Measurements from ENCODE around the gene BPIFA1.

The BPIFA1 gene

DNA sequence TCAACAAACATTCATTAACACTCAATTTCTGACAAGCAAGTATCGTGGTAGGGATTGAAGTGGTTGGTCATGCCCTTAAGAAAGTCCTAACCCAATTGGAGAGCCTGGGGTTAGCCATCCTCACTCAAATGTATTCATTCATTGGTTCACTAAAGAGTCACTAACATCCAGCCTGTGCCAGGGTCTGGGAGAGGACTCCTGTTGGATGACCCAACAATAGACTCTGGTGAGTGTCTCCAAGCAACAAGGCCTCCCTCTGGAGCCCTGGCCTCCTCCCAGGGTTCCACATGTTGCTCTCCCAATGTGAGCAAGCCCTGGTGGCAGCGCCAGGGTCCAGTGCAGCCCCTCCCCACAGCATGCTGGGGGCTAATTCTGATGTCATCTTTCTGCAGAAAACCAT, 18.7 kb upstream of the BPIFA1 start, which contains the start of gene BPIFA3:
Gene BPIFA3, plus strand, starts transcription at position 301 of the 400 bp plus-strand sequence. CDS start 185 bp downstream, outside the sequence.
- Histone ChIP-seq H3K27ac (ENCODE audit: low read length) (no peak within 1 kb of the TSS), H3K27me3 (ENCODE audit: insufficient read depth, low read length) (no peaks in the 10 kb centered on the region; the same call in 1 of the 2 replicates), H3K4me1 (ENCODE audit: insufficient read depth, low read length) (no peaks in the 10 kb centered on the region), H3K36me3 (ENCODE audit: insufficient read depth, low read depth, low read length) (no peaks in the 10 kb centered on the region), H3K4me3 (ENCODE audit: low read length) (no peak within 1 kb of the TSS), H3K9ac (ENCODE audit: low read depth, low read length) (no peak within 1 kb of the TSS), H3K9me3 (ENCODE audit: insufficient read depth, low read depth, low read length) (no peaks in the 10 kb centered on the region)

DNA sequence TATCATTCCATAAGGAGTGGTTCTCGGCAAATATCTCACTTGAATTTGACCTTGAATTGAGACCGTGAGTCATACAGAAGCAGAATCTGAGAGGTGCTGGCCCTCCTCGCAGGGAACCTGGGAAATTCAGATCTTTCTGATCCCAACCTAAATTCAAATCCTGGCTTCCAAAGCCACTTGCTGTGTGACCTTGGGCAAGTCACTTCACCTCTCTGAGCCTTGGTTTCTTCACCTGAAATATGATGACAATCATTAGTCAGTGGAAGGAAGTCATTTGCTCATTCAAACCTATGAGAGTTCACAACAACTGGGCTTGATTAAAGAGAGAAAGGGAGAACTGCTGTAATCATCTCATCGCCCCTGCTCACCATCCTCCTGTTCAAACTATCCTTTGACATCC, 11.4 kb upstream of the BPIFA1 start:
- H3K9me3 ChIP-seq (ENCODE audit: insufficient read depth, low read depth, low read length), result no peaks in the 10 kb centered on the region
- H3K27me3 ChIP-seq (ENCODE audit: insufficient read depth, low read length), result peaks cover 15% of the 10 kb centered on the region; the same call in 1 of the 2 replicates
- no peaks in the 10 kb centered on the region for H3K4me1 ChIP-seq (ENCODE audit: insufficient read depth, low read length)
- no peak overlapping the region for H3K27ac ChIP-seq (ENCODE audit: low read length)
- no peaks in the 10 kb centered on the region for H3K36me3 ChIP-seq (ENCODE audit: insufficient read depth, low read depth, low read length)
- no peak overlapping the region for H3K4me3 ChIP-seq (ENCODE audit: low read length)
- H3K9ac ChIP-seq (ENCODE audit: low read depth, low read length), result no peak overlapping the region

DNA sequence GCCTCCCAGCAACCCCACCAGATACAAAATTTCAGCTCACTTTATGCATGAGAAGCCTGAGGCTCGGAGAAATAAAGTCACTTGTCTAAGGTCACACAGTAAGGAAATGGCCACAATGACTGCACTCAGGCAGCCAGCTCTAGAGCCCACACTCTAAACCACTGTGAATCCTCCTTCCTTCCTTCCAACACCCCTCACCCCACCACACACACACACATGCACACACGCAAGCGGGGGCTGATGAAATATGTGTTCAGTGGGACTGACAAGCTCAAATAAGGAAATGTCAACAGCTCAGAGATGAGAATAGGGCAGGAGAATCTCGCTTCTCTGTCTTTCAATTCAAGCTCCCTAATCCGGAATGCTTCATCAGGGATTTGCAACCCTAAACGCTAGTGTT, 6.0 kb upstream of the BPIFA1 start:
- H3K4me3 ChIP-seq (ENCODE audit: low read length), result no peak overlapping the region
- H3K27me3 ChIP-seq (ENCODE audit: insufficient read depth, low read length), result peaks cover 15% of the 10 kb centered on the region; the same call in 1 of the 2 replicates
- H3K4me1 ChIP-seq (ENCODE audit: insufficient read depth, low read length), result no peaks in the 10 kb centered on the region
- H3K27ac ChIP-seq (ENCODE audit: low read length), result no peak overlapping the region
- H3K9ac ChIP-seq (ENCODE audit: low read depth, low read length), result no peak overlapping the region
- H3K36me3 ChIP-seq (ENCODE audit: insufficient read depth, low read depth, low read length), result no peaks in the 10 kb centered on the region
- no peaks in the 10 kb centered on the region for H3K9me3 ChIP-seq (ENCODE audit: insufficient read depth, low read depth, low read length)

DNA sequence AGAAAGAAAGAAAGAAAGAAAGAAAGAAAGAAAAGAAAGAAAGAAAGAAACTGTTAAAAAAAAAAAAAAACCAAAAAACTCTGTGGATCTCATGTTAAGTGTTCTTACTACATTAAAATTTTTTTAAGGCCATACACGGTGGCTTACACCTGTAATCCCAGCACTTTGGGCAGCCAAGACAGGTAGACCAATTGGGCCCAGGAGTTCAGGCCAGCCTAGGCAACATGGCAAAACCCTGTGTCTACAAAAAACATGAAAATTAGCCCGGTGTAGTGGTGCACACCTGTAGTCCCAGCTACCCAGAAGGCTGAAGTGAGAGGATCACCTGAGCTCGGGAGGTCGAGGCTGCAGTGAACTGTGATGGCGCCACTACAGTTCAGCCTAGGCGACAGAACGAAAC, 4.6 kb upstream of the BPIFA1 start:
- Histone ChIP-seq H3K9me3 (ENCODE audit: insufficient read depth, low read depth, low read length) (no peaks in the 10 kb centered on the region), H3K27ac (ENCODE audit: low read length) (no peak overlapping the region), H3K4me3 (ENCODE audit: low read length) (no peak overlapping the region), H3K36me3 (ENCODE audit: insufficient read depth, low read depth, low read length) (no peaks in the 10 kb centered on the region), H3K9ac (ENCODE audit: low read depth, low read length) (no peak overlapping the region), H3K4me1 (ENCODE audit: insufficient read depth, low read length) (no peaks in the 10 kb centered on the region), H3K27me3 (ENCODE audit: insufficient read depth, low read length) (peaks cover 9% of the 10 kb centered on the region; the same call in 1 of the 2 replicates)

DNA sequence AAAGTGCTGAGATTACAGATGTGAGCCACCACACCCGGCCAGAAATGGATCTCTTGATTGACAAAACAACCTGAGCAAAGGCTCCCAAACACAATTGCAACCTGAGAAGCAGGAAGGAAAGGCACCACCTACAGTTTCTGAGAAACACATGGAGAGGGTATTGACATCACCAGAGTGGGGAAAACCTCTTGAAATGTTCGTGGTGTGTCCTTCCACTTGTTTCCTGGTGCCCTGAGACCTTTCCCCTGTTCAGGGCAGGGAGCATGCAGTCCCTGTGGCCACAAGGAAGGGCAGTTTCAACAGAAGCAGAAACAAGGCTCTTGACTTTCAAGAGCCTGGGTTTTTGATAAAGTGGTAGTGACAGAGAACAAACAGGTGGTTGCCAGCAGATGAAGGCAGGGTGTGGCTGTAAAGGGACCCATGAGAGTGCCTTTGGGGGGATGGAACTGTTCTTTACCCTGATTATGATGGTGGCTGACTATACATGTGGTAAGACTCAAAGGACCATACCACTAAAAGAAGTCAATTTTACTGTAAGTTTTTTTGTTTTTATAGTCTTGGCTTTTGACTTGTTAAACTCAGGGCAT, 3.2 kb upstream of the BPIFA1 start:
- H3K4me1 ChIP-seq (ENCODE audit: insufficient read depth, low read length), result no peaks in the 10 kb centered on the region
- H3K4me3 ChIP-seq (ENCODE audit: low read length), result no peak overlapping the region
- no peaks in the 10 kb centered on the region for H3K36me3 ChIP-seq (ENCODE audit: insufficient read depth, low read depth, low read length)
- no peak overlapping the region for H3K9ac ChIP-seq (ENCODE audit: low read depth, low read length)
- H3K27me3 ChIP-seq (ENCODE audit: insufficient read depth, low read length), result peaks cover 16% of the 10 kb centered on the region; the same call in 1 of the 2 replicates
- no peaks in the 10 kb centered on the region for H3K9me3 ChIP-seq (ENCODE audit: insufficient read depth, low read depth, low read length)
- H3K27ac ChIP-seq (ENCODE audit: low read length), result no peak overlapping the region

DNA sequence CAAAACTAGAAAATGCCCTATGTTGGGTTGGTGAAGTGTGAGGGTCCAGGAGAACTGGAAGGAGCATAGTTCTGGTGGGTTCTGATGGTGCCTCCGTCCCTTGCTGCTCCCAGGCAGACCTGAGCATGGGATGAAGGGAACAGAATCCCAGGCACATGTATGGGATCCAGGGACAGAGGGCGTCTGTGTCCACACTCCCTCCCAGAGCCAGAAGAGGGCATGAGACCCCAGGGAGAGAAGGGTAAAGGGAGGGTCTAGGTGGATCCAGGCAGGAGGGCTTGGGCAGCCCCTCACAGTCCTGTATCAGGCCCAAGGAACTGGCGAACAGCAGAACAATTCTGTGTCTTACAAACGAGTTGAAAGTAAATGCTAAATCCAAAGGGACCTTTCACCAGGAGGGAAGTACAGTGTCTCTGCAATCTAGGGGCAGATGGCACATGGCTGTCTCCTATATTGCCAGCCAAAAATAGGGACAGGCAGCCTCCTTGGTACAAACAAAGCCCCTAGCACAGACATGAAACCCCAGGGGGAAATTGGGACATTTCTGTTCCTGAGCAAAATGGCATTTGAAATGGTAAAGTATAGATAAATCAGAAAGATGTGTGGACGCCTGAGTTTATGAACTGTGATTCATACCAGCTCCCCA, 2.5 kb upstream of the BPIFA1 start:
- Histone ChIP-seq H3K27me3 (ENCODE audit: insufficient read depth, low read length) (peaks cover 11% of the 10 kb centered on the region; the same call in 1 of the 2 replicates), H3K9ac (ENCODE audit: low read depth, low read length) (no peak overlapping the region)

DNA sequence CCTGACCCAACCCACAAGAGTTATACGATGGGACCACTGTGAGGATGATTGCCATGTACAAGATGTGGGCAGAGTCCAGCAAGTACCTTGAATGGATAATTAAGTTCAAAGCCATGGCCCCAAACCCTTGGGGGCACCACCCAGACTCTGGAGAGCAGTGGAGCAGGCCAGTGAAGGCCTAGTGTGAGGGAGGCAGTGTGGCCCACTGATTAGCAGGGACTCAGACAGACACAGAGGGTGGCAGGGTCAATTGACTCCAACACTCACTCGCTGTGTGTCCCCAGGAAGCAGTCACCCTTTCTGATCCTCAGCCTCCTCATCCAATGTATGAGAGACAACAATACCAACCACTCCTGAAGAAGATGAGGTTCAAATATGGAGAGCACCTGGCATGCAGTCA, 1.7 kb upstream of the BPIFA1 start:
- Histone ChIP-seq H3K27me3 (ENCODE audit: insufficient read depth, low read length) (peaks cover 8% of the 10 kb centered on the region; the same call in 1 of the 2 replicates), H3K4me1 (ENCODE audit: insufficient read depth, low read length) (no peaks in the 10 kb centered on the region), H3K27ac (ENCODE audit: low read length) (no peak overlapping the region), H3K36me3 (ENCODE audit: insufficient read depth, low read depth, low read length) (no peaks in the 10 kb centered on the region), H3K4me3 (ENCODE audit: low read length) (no peak overlapping the region), H3K9ac (ENCODE audit: low read depth, low read length) (no peak overlapping the region), H3K9me3 (ENCODE audit: insufficient read depth, low read depth, low read length) (no peaks in the 10 kb centered on the region)

More for the DNA sequence above, 2.5 kb upstream of the BPIFA1 start:
- no peak overlapping the region for H3K27ac ChIP-seq (ENCODE audit: low read length)
- no peaks in the 10 kb centered on the region for H3K4me1 ChIP-seq (ENCODE audit: insufficient read depth, low read length)
- no peaks in the 10 kb centered on the region for H3K36me3 ChIP-seq (ENCODE audit: insufficient read depth, low read depth, low read length)
- H3K9me3 ChIP-seq (ENCODE audit: insufficient read depth, low read depth, low read length), result no peaks in the 10 kb centered on the region
- no peak overlapping the region for H3K4me3 ChIP-seq (ENCODE audit: low read length)

DNA sequence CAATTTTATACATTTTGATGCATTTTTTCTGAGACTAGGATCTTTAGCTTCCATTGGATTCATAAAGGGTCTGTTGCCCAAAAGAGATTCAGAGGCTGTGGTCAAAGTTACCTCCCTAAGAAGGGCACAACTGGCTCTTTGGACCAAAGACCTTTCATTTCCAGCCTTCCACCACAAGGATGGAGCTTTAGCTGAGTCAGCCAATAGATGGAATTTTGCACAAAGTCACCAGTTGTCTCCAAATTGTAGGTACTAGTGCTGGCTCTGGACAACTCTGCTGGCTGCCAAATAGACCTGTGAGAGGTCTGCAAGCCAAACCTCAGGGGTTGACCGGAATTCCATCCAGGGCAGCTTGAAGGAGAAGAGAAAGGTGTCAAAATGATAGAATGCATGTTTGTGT, 555 bp downstream of the BPIFA1 start:
- no peak overlapping the region for H3K27ac ChIP-seq (ENCODE audit: low read length)

DNA sequence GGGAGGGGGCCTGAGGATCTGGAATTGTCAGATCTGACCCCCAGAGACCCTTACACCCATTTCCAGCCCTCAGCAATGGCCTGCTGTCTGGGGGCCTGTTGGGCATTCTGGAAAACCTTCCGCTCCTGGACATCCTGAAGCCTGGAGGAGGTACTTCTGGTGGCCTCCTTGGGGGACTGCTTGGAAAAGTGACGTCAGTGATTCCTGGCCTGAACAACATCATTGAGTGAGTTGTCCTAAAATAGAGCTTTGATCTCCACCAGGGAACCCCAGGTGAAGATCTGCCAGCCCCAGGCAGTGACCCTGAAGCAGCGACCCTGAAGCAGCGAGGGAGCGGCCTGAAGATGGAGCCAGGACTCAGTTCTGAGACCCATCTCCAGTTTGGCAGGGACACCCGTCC, 2.2 kb downstream of the BPIFA1 start:
- H3K27ac ChIP-seq (ENCODE audit: low read length), result no peak overlapping the region
- no peaks in the 10 kb centered on the region for H3K9me3 ChIP-seq (ENCODE audit: insufficient read depth, low read depth, low read length)
- H3K4me3 ChIP-seq (ENCODE audit: low read length), result no peak overlapping the region
- no peaks in the 10 kb centered on the region for H3K36me3 ChIP-seq (ENCODE audit: insufficient read depth, low read depth, low read length)
- no peak overlapping the region for H3K9ac ChIP-seq (ENCODE audit: low read depth, low read length)
- no peaks in the 10 kb centered on the region for H3K4me1 ChIP-seq (ENCODE audit: insufficient read depth, low read length)
- peaks cover 8% of the 10 kb centered on the region; the same call in 1 of the 2 replicates for H3K27me3 ChIP-seq (ENCODE audit: insufficient read depth, low read length)

More for the DNA sequence above, 555 bp downstream of the BPIFA1 start:
- Histone ChIP-seq H3K27me3 (ENCODE audit: insufficient read depth, low read length) (peaks cover 8% of the 10 kb centered on the region; the same call in 1 of the 2 replicates), H3K4me3 (ENCODE audit: low read length) (no peak overlapping the region), H3K9ac (ENCODE audit: low read depth, low read length) (no peak overlapping the region), H3K9me3 (ENCODE audit: insufficient read depth, low read depth, low read length) (no peaks in the 10 kb centered on the region), H3K36me3 (ENCODE audit: insufficient read depth, low read depth, low read length) (no peaks in the 10 kb centered on the region), H3K4me1 (ENCODE audit: insufficient read depth, low read length) (no peaks in the 10 kb centered on the region)

DNA sequence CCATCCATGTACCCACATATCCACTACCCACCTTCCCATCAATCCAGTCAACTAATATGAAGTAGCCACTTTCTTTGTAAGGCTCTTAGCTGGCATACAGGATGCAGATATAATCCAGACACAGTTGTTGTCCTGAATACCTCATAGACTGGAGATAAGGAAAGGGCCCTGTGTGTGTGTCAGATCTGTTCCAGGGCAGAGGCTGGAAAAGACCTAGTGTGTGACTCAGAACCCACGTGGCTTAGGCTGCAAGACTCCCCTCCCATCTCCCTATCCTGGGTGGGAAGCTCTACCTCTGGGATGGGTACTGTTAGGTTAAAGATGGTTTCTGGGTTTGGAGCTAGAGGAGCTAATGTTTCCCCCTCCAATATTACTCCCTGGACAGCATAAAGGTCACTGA, 3.6 kb downstream of the BPIFA1 start:
- Histone ChIP-seq H3K4me3 (ENCODE audit: low read length) (no peak overlapping the region), H3K9me3 (ENCODE audit: insufficient read depth, low read depth, low read length) (no peaks in the 10 kb centered on the region), H3K4me1 (ENCODE audit: insufficient read depth, low read length) (no peaks in the 10 kb centered on the region), H3K36me3 (ENCODE audit: insufficient read depth, low read depth, low read length) (no peaks in the 10 kb centered on the region), H3K27ac (ENCODE audit: low read length) (no peak overlapping the region), H3K27me3 (ENCODE audit: insufficient read depth, low read length) (peaks cover 8% of the 10 kb centered on the region; the same call in 1 of the 2 replicates), H3K9ac (ENCODE audit: low read depth, low read length) (no peak overlapping the region)

DNA sequence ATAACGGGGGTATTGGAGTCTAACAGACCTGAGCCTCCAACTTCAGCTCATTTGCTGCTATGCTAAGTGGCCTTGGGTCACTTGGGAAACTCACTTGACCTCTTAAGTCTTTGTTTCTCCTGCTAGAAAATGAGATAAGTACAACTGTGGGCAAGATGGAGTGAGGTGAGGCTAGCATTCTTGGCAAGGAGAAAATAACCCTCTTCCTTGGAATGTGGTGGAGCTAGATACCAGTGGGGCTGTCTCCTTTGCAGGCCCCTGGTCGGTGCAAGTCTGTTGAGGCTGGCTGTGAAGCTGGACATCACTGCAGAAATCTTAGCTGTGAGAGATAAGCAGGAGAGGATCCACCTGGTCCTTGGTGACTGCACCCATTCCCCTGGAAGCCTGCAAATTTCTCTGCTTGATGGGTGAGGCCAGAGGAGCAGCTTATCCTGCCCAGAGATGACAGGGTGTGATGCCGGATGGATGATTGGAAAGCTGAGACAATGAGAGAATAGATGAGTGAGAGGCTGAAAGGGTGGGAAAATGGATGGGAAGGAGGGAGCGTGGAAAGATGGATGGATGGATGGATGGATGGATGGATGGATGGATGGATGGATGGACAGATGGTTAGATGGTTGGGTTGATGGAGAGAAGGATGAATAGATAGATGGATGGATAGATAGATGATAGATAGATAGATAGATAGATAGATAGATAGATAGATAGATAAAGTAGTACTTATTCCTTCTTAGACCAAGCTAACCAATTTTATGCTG, 4.4 kb downstream of the BPIFA1 start:
- Histone ChIP-seq H3K4me1 (ENCODE audit: insufficient read depth, low read length) (no peaks in the 10 kb centered on the region), H3K27me3 (ENCODE audit: insufficient read depth, low read length) (peaks cover 8% of the 10 kb centered on the region; the same call in 1 of the 2 replicates), H3K9me3 (ENCODE audit: insufficient read depth, low read depth, low read length) (no peaks in the 10 kb centered on the region), H3K27ac (ENCODE audit: low read length) (no peak overlapping the region), H3K36me3 (ENCODE audit: insufficient read depth, low read depth, low read length) (no peaks in the 10 kb centered on the region), H3K4me3 (ENCODE audit: low read length) (no peak overlapping the region), H3K9ac (ENCODE audit: low read depth, low read length) (no peak overlapping the region)

Measured in iPS-20b (cell line).